K562 (cell line): ENCODE results near the gene TEX48. TPM values are rescaled to one million over a fixed set of nuclear protein-coding genes. Genes with fewer than 3 reads are reported as not detected.

Experiments
- ATAC-seq: fragments of 200-7000 bp; cut with Tn5 transposase; 3 replicates; pipeline ENCODE4 v1.9.1; 2020; ENCODE audit warnings: moderate library complexity
- BruUV-seq: library from RNA; stranded (reverse); fragments of 400-500 nt; replicated peaks from 2 replicates; lab custom pipeline; 2021; lab: Mats Ljungman, UMichigan
- CTCF ChIA-PET: fragments of 300-600 bp; formaldehyde crosslinking; extraction: SDS; loops from one replicate; lab custom pipeline; 2021; ENCODE audit warnings: low intra/inter-chr PET ratio; lab: Yijun Ruan, JAX
- POLR2A ChIA-PET: fragments of 300-600, 350-650 bp; sonication (Branson Sonifier 250); formaldehyde crosslinking; extraction: SDS; loops from one replicate; lab custom pipeline; 2021; ENCODE audit warnings: antibody characterized with exemption, inconsistent platforms; lab: Yijun Ruan, JAX
- DNase-seq, 4 experiments: peaks; one replicate each; pipeline versions ENCODE4 v3.0.0 to v3.0.0-alpha.2; 2011 to 2018; ENCODE audit warnings: low spot score in 3 of 4, mixed read lengths in 3 of 4; ENCODE audit errors: extremely low read depth in 1 of 4
- FAIRE-seq: peaks from 2 replicates; lab custom pipeline; 2011; peaks lifted over from hg19 to GRCh38; lab: Jason Lieb, UNC
- H2AFZ ChIP-seq: 2 replicates; pipeline ENCODE4 v1.6.0; 2011; ENCODE audit warnings: low read depth, low read length, control low read depth, inconsistent platforms
- H3K27ac ChIP-seq: fragments of 200-600 bp; 3 replicates; pipeline ENCODE4 v1.8.0; 2011; ENCODE audit warnings: low read depth, mild to moderate bottlenecking, control low read depth, inconsistent platforms, low read length, moderate library complexity, mixed read lengths; ENCODE audit errors: extremely low read depth
- H3K27me3 ChIP-seq, 2 experiments: fragments of 300-600 bp in 1 of 2; 2 replicates in 1 of 2; 3 replicates in 1 of 2; pipeline versions ENCODE4 v1.6.0 to v1.8.0; 2011; ENCODE audit warnings: inconsistent platforms in 2 of 2, low read length in 2 of 2, mild to moderate bottlenecking in 1 of 2, mixed read lengths in 1 of 2, moderate library complexity in 1 of 2; ENCODE audit not compliant: control insufficient read depth in 2 of 2, insufficient read depth in 2 of 2
- H3K36me3 ChIP-seq: fragments of 300-600 bp; 3 replicates; pipeline ENCODE4 v1.8.0; 2011; ENCODE audit warnings: mild to moderate bottlenecking, low read length, inconsistent platforms; ENCODE audit not compliant: control insufficient read depth, insufficient read depth
- H3K4me1 ChIP-seq, 2 experiments: fragments of 200-600 bp in 1 of 2; replicated peaks in 1 of 2; 2 replicates in 1 of 2; 3 replicates in 1 of 2; pipeline versions ENCODE4 v1.5.1 to v1.8.0; 2011; ENCODE audit warnings: inconsistent platforms in 2 of 2, low read length in 2 of 2, mild to moderate bottlenecking in 1 of 2, mixed read lengths in 1 of 2, moderate library complexity in 1 of 2; ENCODE audit not compliant: control insufficient read depth in 2 of 2, insufficient read depth in 2 of 2
- H3K4me2 ChIP-seq: 2 replicates; pipeline ENCODE4 v1.6.1; 2011; ENCODE audit warnings: low read length, control low read depth, inconsistent platforms, mixed read lengths; ENCODE audit not compliant: insufficient read depth
- H3K4me3 ChIP-seq: fragments of 200-600 bp; sonication (generic), shearing (Covaris generic); 2 replicates; pipeline ENCODE4 v1.5.1; 2016; ENCODE audit warnings: control low read depth, inconsistent platforms
- H3K79me2 ChIP-seq: fragments of 200-600 bp; 3 replicates; pipeline ENCODE4 v1.8.0; 2011; ENCODE audit warnings: low read length, inconsistent platforms; ENCODE audit not compliant: control insufficient read depth, insufficient read depth
- H3K9ac ChIP-seq, 2 experiments: 2 replicates each; pipeline versions ENCODE4 v1.6.0 to v1.6.1; 2011; ENCODE audit warnings: low read depth in 2 of 2, low read length in 2 of 2, control low read depth in 1 of 2, inconsistent platforms in 1 of 2, mild to moderate bottlenecking in 1 of 2, mixed read lengths in 1 of 2; ENCODE audit not compliant: insufficient read depth in 1 of 2
- H3K9me1 ChIP-seq: one replicate; pipeline ENCODE4 v1.6.0; 2011; ENCODE audit warnings: inconsistent platforms, mild to moderate bottlenecking, low read length, moderate library complexity; ENCODE audit not compliant: control insufficient read depth, insufficient read depth
- H3K9me3 ChIP-seq: replicated peaks from 2 replicates; pipeline ENCODE4 v1.5.1; 2011; ENCODE audit warnings: low read depth, low read length, inconsistent platforms; ENCODE audit not compliant: control insufficient read depth, insufficient read depth
- H4K20me1 ChIP-seq: replicated peaks from 2 replicates; pipeline ENCODE4 v1.6.1; 2011; ENCODE audit warnings: low read length, inconsistent platforms, mixed read lengths; ENCODE audit not compliant: control insufficient read depth, insufficient read depth
- HDAC1 ChIP-seq, 2 experiments: fragments of 450-650 bp; IDR thresholded peaks; 2 replicates each; pipeline ENCODE4 v1.6.1; 2016 to 2017; ENCODE audit warnings: inconsistent platforms in 1 of 2, mild to moderate bottlenecking in 1 of 2, moderate library complexity in 1 of 2
- KLF16 ChIP-seq: IDR thresholded peaks from 2 replicates; pipeline ENCODE4 v1.6.1; 2016; ENCODE audit warnings: antibody characterized with exemption
- SIN3B ChIP-seq: fragments of 450-650 bp; IDR thresholded peaks from 2 replicates; pipeline ENCODE4 v1.6.1; 2017; ENCODE audit warnings: low read depth, mild to moderate bottlenecking, moderate library complexity
- ZBTB8A ChIP-seq: fragments of 450-650 bp; IDR thresholded peaks from 2 replicates; pipeline ENCODE4 v1.6.1; 2018; ENCODE audit warnings: mild to moderate bottlenecking, moderate library complexity; ENCODE audit not compliant: partially characterized antibody
- ZNF263 ChIP-seq: sonication (generic); formaldehyde crosslinking; IDR thresholded peaks from 2 replicates; pipeline ENCODE4 v1.8.0; 2022; ENCODE audit warnings: mild to moderate bottlenecking, missing genetic modification reagents, borderline replicate concordance
- WGBS: fragments of 100-300 bp; shearing (Covaris generic); methylation state at CpG from one replicate; pipeline ENCODE4 v1.1.6; 2016; ENCODE audit warnings: low coverage, mixed read lengths; ENCODE audit not compliant: insufficient coverage; ENCODE audit errors: missing lambda C conversion rate; 5-methylcytosine and 5-hydroxymethylcytosine counted together
- in situ Hi-C: fragments of 300-500 bp; cut with MboI; formaldehyde crosslinking; loops from 4 replicates; pipeline ENCODE4 v1.15.0; 2018; ENCODE audit warnings: inconsistent platforms, mixed read lengths
- intact Hi-C: fragments of 100-400 bp; cut with micrococcal nuclease; formaldehyde crosslinking; loops from 2 replicates; pipeline ENCODE4 v1.14.2; 2022
- polyA plus RNA-seq, 8 experiments: library from polyadenylated mRNA; depleted of rRNA in 4 of 8; stranded (reverse) in 5 of 8; unstranded in 3 of 8; fragments of >200 nt; fragmentation: Nextera tagmentation in 2 of 8; fragmentation: Illumina TruSeq in 1 of 8; extraction: Ambion mirVana in 2 of 8; extraction: Trizol in 1 of 8; gene quantifications; 2 replicates each; pipeline versions ENCODE4 v1.2.1 to v1.2.3, GENCODE V29; 2011 to 2014; ENCODE audit warnings: inconsistent platforms in 1 of 8, missing spikeins in 1 of 8
- total RNA-seq, 7 experiments: library from RNA; depleted of rRNA in 6 of 7; stranded (reverse); fragments of >200 nt in 6 of 7; fragmentation: Illumina TruSeq in 2 of 7; extraction: Trizol in 2 of 7; gene quantifications; 2 replicates each; pipeline versions ENCODE4 v1.2.1 to v1.2.3, GENCODE V29; 2011 to 2021; ENCODE audit warnings: low replicate concordance in 1 of 7
- TF ChIP-seq, protein P1 (sequence below), 2 experiments: fragments of 200-800 bp in 1 of 2; sonication (Bioruptor generic) in 1 of 2; sonication (generic) in 1 of 2; formaldehyde crosslinking in 1 of 2; IDR thresholded peaks in 1 of 2; conservative IDR thresholded peaks in 1 of 2; 2 replicates each; pipeline versions ENCODE4 v1.5.0 to v1.6.1; 2016 to 2020; ENCODE audit warnings: missing compliant biosample characterization in 1 of 2, missing genetic modification characterization in 1 of 2, missing genetic modification reagents in 1 of 2
- TF ChIP-seq, protein P2 (sequence below): fragments of 450-650 bp; formaldehyde crosslinking; IDR thresholded peaks from 2 replicates; pipeline ENCODE4 v1.4.0; 2020; ENCODE audit warnings: mild to moderate bottlenecking, moderate library complexity
- TF ChIP-seq, protein P3 (sequence below), 2 experiments: fragments of 450-650 bp; conservative IDR thresholded peaks; 2 replicates each; pipeline ENCODE4 v1.6.1; 2017; ENCODE audit warnings: mild to moderate bottlenecking in 2 of 2, moderate library complexity in 2 of 2

The TEX48 gene
- total and polyA plus RNA-seq, 9 of the 15 experiments (the other 6 are each of a cell fraction or from before 2014, with no cell fraction given): not detected

DNA sequence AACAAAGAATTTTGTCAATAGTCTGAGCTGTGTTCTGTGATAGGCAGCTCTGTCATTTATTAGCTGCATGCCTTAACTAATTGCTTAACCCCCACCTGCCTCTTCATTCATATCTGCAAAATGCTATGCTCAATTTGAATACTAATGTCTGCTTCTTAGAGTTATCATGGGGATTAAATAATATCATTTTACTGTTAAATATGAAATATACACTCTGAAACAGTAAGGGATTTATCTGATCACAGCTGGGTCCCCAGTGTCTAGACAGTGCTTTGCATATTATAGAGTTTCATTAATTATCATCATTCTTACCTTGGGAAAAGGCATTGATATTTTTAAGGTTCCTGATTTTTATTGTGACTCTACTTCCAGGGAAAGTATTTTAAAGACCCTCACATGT, 12.0 kb downstream of the TEX48 start:
- ChIA-PET CTCF (no interaction called here), POLR2A (interaction anchor here (0.6 to 0.8 kb wide), 3 partner anchors 12 to 230 kb away, joined by 3 read pairs; partner anchors contain the start of gene TEX53)
- Histone ChIP-seq H3K79me2 (no peaks in the 10 kb centered on the region), H3K4me3 (no peak overlapping the region), H3K9ac (no peak overlapping the region), H3K36me3 (no peaks in the 10 kb centered on the region), H3K27me3 (peaks cover 2 to 29% of the 10 kb centered on the region in 2 experiments; a peak in 2 of 5 replicates), H4K20me1 (no peaks in the 10 kb centered on the region), H3K27ac (no peak overlapping the region), H2AFZ (no peak overlapping the region), H3K4me1 (no peaks in the 10 kb centered on the region), H3K4me2 (no peak overlapping the region), H3K9me3 (no peaks in the 10 kb centered on the region), H3K9me1 (no peaks in the 10 kb centered on the region)
- intact Hi-C loops (no loop called here), in situ Hi-C loops (loop anchor here (5.0 kb wide), 1 partner anchor 342 kb away; no protein-coding TSS in a partner anchor)
- no TSS peak for BruUV-seq
- FAIRE-seq (no peak), ATAC-seq (no peak), DNase-seq (no peak)
- TF ChIP-seq KLF16 (no peak), HDAC1 (IDR thresholded peaks at IDR 0.05) (no peak)
- TF ChIP-seq, protein P1, sequence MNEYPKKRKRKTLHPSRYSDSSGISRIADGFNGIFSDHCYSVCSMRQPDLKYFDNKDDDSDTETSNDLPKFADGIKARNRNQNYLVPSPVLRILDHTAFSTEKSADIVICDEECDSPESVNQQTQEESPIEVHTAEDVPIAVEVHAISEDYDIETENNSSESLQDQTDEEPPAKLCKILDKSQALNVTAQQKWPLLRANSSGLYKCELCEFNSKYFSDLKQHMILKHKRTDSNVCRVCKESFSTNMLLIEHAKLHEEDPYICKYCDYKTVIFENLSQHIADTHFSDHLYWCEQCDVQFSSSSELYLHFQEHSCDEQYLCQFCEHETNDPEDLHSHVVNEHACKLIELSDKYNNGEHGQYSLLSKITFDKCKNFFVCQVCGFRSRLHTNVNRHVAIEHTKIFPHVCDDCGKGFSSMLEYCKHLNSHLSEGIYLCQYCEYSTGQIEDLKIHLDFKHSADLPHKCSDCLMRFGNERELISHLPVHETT (CRISPR knock-in tag; conservative IDR thresholded peaks at IDR 0.05 in 1 of 2, IDR thresholded peaks at IDR 0.05 in 1 of 2): no peak

DNA sequence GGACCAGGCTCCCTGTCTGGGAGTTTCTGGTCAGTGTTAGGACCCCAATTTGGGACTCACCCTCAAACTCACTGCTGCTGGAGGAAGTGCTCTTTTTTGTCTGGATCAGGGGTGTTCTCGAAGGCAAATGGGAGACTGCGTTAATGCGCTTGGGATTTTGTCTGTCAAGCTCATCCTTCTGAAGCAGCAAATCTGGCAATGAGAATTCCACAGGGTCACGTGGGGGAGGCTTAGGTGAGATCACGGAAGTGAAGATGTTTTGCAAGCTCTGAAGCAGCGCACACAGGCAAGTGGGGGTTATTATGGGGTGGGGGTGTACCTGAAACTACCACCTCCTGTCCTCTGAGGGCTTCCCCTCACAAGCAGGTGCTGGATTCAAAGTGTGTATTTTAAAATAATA, 13.8 kb downstream of the TEX48 start:
- in situ Hi-C loops (no loop called here), intact Hi-C loops (no loop called here)
- Histone ChIP-seq H3K9me3 (no peaks in the 10 kb centered on the region), H2AFZ (no peak overlapping the region), H3K36me3 (no peaks in the 10 kb centered on the region), H4K20me1 (no peaks in the 10 kb centered on the region), H3K27me3 (peaks cover 2 to 28% of the 10 kb centered on the region in 2 experiments; a peak in 3 of 5 replicates), H3K27ac (no peak overlapping the region), H3K79me2 (no peaks in the 10 kb centered on the region), H3K4me2 (no peak overlapping the region), H3K4me3 (no peak overlapping the region), H3K4me1 (no peaks in the 10 kb centered on the region), H3K9me1 (no peaks in the 10 kb centered on the region), H3K9ac (no peak overlapping the region)
- FAIRE-seq (no peak), DNase-seq (no peak), ATAC-seq (no peak)
- CTCF ChIA-PET: no interaction called here
- 1% methylated on average over 6 of the region's 6 CpGs for WGBS
- no TSS peak for BruUV-seq
- POLR2A ChIA-PET: interaction anchor here (0.6 to 0.7 kb wide), 2 partner anchors 1660 to 1997 kb away, joined by 3 read pairs; no protein-coding TSS in a partner anchor
- no peak for TF ChIP-seq ZNF263
- TF ChIP-seq ZBTB8A: no peak
- TF ChIP-seq, protein P2, sequence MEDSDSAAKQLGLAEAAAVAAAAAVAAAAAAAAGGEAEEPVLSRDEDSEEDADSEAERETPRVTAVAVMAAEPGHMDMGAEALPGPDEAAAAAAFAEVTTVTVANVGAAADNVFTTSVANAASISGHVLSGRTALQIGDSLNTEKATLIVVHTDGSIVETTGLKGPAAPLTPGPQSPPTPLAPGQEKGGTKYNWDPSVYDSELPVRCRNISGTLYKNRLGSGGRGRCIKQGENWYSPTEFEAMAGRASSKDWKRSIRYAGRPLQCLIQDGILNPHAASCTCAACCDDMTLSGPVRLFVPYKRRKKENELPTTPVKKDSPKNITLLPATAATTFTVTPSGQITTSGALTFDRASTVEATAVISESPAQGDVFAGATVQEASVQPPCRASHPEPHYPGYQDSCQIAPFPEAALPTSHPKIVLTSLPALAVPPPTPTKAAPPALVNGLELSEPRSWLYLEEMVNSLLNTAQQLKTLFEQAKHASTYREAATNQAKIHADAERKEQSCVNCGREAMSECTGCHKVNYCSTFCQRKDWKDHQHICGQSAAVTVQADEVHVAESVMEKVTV (CRISPR knock-in tag): no peak
- no peak for TF ChIP-seq SIN3B
- TF ChIP-seq, protein P3, sequence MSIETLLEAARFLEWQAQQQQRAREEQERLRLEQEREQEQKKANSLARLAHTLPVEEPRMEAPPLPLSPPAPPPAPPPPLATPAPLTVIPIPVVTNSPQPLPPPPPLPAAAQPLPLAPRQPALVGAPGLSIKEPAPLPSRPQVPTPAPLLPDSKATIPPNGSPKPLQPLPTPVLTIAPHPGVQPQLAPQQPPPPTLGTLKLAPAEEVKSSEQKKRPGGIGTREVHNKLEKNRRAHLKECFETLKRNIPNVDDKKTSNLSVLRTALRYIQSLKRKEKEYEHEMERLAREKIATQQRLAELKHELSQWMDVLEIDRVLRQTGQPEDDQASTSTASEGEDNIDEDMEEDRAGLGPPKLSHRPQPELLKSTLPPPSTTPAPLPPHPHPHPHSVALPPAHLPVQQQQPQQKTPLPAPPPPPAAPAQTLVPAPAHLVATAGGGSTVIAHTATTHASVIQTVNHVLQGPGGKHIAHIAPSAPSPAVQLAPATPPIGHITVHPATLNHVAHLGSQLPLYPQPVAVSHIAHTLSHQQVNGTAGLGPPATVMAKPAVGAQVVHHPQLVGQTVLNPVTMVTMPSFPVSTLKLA (conservative IDR thresholded peaks at IDR 0.05): no peak
